Tibial nerve (tissue), 3 donors: Measurements from ENCODE around the gene SLX9.

Experiments
- POLR2A ChIP-seq, 2 donors: fragments of 450-650 bp; IDR thresholded peaks; one replicate each; pipeline ENCODE4 v1.6.1; 2017; ENCODE audit warnings: antibody characterized with exemption in 2 of 2, mild to moderate bottlenecking in 2 of 2, moderate library complexity in 2 of 2
- TF ChIP-seq, protein P1 (sequence below), 5 experiments: fragments of 200-600 bp in 3 of 5; fragments of 450-650 bp in 2 of 5; sonication (generic) in 3 of 5; IDR thresholded peaks; one replicate each; pipeline ENCODE4 v1.5.1; 2016 to 2019; ENCODE audit warnings: antibody characterized with exemption in 5 of 5, mild to moderate bottlenecking in 3 of 5, moderate library complexity in 2 of 5

DNA sequence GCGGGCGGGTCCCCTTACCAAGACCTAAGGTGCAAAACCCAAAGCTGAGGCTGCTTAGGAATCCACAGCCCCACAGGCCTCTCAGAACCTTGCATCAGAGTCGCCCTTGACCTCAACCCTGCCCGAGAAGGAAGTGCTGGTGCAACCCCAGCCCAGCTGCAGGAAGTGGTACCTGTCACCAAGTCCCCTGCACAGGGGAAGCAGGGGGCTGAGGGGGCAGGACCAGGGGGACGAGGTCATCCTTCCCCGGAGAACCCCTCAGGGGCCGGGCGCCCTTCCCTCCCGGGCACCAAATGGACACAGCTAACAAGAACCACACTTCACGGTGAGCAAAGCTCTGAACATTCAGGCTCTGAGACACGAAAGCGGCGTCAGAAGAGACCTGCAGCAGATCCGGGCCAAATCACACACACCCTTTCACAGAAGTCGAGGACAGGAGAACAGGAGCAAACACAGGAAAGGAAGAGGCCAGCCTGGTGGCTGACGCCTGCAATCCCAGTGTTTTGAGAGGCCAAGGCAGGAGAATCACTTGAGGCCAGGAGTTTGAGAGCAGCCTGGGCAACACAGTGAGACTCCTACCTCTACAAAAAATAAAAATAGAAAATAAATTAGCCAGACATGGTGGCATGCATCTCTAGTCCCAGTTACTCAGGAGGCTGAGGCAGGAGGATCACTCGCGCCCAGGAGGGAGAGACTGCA, 25.5 kb upstream of the SLX9 start:
- TF ChIP-seq, protein P1, sequence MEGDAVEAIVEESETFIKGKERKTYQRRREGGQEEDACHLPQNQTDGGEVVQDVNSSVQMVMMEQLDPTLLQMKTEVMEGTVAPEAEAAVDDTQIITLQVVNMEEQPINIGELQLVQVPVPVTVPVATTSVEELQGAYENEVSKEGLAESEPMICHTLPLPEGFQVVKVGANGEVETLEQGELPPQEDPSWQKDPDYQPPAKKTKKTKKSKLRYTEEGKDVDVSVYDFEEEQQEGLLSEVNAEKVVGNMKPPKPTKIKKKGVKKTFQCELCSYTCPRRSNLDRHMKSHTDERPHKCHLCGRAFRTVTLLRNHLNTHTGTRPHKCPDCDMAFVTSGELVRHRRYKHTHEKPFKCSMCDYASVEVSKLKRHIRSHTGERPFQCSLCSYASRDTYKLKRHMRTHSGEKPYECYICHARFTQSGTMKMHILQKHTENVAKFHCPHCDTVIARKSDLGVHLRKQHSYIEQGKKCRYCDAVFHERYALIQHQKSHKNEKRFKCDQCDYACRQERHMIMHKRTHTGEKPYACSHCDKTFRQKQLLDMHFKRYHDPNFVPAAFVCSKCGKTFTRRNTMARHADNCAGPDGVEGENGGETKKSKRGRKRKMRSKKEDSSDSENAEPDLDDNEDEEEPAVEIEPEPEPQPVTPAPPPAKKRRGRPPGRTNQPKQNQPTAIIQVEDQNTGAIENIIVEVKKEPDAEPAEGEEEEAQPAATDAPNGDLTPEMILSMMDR (IDR thresholded peaks at IDR 0.05) = no peak
- TF ChIP-seq POLR2A (IDR thresholded peaks at IDR 0.05) = no peak
